ENCODE results near the gene UBE2M.
"Not testable (repeated sequence)": the region's sequence is repeated elsewhere in the genome, so short reads cannot be mapped to it uniquely, and the experiment has no call there.

The UBE2M gene

DNA sequence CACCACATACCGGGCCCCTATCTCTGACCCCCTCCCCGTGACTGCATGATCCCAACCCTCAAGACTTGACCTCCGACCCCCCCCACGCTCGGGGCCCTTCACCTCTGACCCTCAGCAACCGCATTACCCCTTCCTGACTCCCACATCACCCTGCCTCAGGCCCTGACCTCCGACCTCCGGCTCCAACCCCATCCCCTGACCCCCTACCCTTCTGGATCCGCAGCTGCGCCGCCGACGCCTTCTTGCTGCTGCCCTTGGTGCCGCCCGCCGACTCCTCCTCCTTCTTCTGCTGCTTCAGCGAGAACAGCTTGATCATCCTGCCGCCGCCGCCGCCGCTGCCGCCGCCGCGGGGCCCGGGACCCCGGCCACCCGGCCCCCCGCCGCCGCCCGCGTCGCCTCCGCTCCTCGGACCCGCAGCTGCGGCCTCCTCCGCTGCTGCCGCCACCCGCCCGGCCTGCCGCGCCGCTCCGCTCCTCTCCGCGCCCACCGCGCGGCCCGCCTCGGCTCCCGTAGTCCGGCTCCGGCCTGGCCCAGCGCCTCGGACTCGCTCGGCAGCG is at the start of gene UBE2M:
TSS of gene UBE2M (minus strand) at position 546 of the 557 bp plus-strand sequence. CDS start at position 316, 230 bp downstream.
- no peak for DNase-seq (ENCODE audit: extremely low read depth in 1 of 2, low read depth in 1 of 2)

DNA sequence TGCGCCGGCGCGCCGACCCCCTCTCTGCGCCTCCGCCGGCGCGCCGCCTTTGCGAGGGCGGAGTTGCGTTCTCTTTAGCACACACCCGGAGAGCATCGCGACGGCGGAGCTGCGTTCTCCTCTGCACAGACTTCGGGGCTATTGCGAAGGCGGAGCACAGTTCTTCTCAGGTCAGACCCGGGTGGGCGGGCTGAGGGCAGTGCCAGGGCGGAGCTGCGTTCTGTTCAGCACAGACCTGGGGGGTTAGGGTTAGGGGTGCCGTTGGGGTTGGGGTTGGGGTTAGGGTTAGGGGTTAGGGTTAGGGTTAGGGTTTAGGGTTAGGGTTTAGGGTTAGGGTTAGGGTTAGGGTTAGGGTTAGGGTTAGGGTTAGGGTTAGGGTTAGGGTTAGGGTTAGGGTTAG is 48.8 kb upstream of the UBE2M start:
- DNase-seq (ENCODE audit: extremely low read depth in 1 of 2, low read depth in 1 of 2), result not testable (repeated sequence)

DNA sequence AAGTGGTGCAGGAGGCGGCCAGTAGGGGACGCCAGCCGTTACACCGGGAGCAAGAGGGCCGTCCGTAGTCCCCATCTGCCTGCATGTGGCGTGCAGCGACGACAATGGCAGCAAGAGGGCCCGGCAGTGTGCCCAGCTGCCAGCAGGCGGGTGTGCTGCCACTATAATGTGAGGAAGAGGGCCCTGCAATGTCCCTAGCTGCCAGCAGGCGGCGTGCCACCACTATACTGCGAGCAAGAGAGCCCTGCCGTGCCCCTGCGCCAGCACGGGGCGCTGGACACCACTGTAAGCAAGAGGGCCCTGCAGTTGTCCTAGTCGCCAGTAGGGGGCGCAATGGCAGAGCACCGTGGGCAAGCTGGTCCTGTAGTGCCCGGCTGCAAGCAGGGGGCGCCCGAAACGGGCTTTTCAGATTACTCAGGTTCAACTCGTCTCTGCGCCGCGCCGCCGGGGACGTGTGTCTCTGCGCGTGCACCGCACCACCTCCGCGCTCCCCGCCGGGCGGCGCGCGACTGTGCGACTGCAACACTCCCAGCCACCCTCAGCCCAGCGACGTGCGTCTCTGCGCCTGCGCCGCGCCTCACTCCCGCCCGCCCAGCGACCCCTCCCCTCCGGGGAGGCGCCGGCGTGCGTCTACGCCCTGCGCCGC is 48.0 kb upstream of the UBE2M start:
- not testable (repeated sequence) for DNase-seq (ENCODE audit: extremely low read depth in 1 of 2, low read depth in 1 of 2)

DNA sequence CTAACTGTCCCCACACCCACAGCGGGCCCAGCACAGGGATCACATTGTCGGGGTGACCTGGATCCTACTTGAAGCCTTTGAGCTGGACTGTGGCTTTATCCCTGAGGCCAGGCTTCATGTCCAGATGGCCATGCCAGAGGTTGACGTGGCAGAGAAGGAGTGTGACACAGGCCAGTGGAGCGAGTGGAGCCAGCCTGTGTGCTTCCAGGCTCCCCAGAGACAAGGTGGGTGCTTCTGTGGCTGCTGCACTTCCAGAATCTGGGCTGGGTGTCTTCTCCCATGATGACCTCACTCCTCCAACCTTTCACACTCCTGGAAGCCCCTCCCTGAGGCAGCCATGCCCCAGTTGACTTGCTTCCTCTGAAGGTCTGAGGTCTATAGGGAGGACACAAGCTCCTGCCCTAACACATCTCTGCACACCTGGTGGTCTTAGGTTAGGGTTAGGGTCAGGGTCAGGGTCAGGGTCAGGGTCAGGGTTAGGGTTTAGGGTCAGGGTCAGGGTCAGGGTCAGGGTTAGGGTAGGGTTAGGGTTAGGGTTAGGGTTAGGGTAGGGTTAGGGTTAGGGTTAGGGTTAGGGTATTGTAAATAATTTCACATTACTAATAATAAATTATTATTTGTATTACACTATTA is 27.8 kb upstream of the UBE2M start:
- no peak for DNase-seq (ENCODE audit: extremely low read depth in 1 of 2, low read depth in 1 of 2)

DNA sequence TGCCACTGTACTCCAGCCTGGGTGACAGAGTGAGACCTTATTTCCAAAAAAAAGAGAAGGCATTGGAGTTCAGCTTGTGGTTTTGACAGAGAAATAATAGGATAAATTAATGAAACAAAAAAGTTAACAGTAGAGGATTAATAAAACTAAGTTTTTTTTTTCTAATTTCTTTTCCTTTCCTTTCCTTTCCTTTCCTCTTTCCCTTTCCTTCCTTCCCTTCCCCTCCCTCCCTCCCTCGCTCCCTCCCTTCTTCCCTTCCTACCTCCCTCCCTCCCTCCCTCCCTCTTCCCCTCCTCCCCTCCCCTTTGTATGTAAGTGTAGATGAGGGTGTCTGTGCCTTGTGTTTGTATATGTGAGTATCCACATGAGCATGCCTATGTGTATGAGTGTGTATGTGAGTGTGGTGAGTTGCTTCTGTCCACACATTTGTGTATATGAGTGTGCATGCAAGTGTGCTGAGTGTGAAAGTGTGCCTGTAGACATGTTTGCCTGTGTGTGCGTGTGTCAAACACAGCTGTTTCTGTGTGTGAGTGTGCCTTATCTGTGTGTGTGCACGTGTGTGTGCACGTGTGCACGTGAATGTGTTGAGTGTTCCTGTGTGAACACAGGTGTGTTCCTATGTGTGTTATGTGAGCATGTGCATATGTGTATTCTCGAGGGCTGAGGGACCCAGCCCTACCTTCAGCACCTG is 27.2 kb upstream of the UBE2M start:
- DNase-seq (ENCODE audit: extremely low read depth in 1 of 2, low read depth in 1 of 2), result no peak

DNA sequence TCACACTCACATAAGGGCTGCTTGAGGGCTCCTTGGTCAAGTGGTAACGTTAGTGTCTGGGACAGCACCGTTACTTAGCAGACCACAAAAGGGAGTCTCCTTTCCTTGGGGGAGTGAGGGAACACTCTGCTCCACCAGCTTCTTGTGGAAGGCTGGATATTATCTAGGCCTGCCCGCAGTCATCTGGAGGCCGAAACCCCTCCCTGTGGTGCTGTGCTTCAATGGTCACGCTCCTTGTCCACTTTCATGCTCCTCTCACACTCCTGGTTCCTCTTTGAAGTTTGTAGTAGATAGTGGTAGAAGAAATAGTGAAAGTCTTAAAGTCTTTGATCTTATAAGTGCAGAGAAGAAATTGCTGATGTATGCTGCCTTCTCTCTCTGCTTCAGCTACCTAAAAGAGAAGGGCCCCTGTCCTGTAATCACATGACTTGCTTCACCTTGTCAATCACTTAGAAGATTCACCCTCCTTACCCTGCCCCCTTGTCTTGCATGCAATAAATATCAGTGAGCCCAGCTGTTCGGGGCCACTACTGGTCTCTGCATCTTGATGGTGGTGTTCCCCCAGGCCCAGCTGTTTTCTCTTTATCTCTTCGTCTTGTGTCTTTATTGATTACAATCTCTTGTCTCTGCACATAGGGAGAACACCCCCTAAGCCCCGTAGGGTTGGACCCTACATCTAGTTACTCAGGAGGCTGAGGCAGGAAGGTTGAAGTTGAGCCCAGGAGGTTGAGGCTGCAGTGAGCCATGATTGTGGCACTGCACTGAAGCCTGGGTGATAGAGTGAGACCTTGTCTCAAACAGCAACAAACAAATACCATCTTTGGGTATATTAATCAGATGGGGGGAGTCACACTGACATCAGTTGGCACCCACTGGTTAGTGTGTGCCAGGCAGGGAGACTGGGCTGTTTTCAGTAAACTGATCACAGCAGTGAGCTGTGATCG is 26.4 kb upstream of the UBE2M start:
- no peak for DNase-seq (ENCODE audit: extremely low read depth in 1 of 2, low read depth in 1 of 2)

DNA sequence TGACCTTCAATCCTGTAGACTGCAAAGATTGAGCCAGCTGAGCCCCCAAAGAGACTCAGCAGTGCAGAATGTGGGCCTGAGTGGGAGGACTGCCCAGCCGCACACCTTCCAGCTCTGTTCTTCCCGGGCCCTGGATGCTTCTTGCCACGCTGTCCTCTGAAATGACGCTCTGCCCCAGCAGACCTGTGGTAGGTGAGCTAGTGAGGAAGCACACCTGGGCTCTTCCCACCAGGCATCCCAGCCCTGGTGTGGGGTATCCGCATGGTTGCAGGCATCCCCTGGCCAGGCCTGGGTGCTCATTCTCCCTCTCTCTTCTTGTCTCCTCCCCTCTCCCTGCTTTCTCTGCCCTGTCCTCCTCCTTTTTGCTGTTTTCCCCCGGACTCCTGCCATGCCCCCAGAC is 24.6 kb upstream of the UBE2M start:
- no peak for DNase-seq (ENCODE audit: extremely low read depth in 1 of 2, low read depth in 1 of 2)

DNA sequence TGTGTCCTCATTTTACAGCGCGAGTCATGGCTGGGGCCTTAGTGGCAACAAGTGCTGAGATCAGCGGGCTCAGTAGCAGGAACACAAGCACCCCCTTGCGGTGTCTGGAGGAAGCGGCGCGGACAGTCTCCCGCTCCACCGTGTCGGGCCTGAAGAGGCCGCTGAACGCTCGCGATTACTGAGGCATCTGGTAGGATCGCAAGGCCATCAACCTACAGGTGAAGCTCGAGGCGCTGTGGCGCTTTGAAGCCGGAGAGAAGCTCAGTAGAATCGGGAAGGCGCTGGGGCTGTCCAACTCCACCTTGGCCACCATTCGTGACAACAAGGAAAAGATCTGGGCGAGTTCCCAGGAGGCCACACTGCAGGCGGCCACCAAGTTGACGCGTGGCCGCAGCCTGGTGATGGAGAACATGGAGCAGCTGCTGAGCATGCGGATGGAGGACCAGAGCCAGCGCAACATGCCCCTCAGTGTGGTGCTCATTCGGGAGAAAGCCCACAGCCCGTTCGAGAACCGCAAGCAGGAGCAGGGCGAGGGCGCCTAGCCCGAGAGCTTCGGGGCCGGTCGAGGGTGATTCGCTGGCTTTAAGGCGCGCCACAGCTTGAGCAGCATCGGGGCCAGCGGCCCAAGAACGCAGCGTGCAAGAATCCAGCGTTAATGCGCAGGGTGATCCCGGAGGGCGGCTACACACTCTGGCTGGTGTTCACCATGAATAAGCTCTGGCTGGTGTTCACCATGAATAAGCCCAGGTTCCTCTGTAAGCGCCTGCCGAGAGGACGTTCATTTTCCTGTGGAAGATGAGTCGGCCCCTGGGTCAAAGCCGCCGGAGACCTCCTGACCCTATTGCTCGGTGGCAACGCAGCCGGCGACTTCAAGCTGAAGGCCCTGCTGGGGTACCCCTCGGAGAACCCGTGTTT is 23.1 kb upstream of the UBE2M start:
- peak; percentile 78 to 84 for DNase-seq (ENCODE audit: extremely low read depth in 1 of 2, low read depth in 1 of 2)

DNA sequence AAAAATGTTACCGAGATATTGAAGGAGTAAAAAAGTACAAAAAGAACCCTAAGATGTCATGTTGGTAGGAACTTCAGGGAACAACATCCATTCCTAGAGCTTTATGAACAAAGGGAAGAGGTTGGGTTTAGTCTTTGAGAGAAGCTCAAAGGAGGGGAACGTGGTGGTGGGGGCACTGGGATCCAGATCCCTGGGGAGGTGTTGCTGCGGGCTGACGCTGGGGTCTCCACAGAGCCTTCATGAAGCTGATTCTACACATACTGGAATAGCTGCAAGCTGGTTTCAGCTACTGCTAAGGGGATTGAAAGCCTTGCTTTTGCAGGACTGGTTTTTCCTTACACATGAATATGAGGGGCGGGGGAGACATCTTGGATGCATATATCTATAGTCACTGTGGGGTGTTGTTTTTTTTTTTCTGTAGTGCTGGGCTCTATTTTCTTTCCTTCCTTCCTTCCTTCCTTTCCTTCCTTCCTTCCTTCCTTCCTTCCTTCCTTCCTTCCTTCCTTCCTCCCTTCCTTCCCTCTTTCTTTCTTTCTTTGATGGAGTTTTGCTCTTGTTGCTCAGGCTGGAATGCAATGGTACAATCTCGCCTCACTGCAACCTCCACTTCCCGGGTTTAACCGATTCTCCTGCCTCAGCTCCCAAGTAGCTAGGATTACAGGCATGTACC is 21.2 kb upstream of the UBE2M start:
- DNase-seq (ENCODE audit: extremely low read depth in 1 of 2, low read depth in 1 of 2), result no peak

DNA sequence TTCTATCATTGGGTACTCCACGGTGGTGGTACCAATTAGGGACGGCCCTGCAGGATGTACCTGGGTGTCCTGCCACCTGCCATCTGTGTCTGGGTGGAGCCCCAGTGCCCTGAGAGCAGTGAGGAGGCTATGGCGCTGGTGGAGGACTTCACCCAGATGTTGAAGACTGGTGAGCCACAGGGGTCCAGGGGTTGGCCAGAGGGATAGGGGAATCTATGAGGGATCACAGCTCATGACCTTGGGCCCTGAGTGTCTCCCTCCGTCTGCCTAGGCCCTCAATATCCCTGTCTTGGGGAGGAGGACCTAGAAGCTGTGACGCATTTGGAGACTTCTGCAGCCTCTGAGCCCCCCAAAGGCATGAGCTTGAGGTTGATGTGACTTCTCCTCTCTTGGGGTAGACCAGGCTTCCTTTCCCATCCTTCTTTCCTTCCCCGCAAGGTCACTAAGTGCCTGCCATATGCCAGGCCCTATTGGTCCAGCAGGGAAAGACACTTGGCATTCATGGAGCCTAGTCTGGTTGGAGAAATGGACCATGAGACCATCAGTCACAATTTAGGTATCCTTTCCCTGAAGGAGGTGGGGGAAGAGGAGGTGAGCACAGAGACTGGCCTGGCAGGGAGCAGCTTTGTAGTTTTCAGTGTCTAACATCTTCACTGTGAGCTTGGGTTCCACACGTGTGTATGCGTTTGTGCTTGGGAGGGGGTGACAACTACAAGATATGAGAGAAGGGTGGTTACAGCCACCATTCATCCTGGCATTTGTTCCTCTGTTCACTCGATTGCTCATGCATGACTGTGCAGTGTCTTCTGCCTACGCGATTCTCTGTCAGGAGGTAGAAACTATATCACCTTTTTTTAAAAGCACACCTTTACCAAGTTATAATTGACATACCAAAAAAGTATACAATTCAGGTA is 19.9 kb upstream of the UBE2M start:
- DNase-seq (ENCODE audit: extremely low read depth in 1 of 2, low read depth in 1 of 2), result no peak

DNA sequence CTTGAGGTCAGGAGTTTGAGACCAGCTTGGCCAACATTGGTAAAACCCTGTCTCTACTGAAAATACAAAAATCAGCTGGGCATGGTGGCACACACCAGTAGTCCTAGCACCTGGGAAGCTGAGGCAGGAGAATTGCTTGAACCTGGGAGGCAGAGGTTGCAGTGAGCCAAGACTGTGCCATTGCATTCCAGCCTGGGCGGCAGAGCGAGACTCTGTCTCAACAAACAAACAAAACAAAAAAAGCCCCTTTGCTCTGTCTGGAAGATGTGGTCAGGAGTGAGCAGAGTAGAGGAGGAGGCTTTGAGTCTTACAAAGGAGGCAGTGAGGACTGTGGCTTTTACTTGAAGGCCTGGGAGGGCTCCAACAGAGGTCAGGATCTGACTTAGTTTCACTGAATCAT is 19.2 kb upstream of the UBE2M start:
- not testable (repeated sequence) for DNase-seq (ENCODE audit: extremely low read depth in 1 of 2, low read depth in 1 of 2)

DNA sequence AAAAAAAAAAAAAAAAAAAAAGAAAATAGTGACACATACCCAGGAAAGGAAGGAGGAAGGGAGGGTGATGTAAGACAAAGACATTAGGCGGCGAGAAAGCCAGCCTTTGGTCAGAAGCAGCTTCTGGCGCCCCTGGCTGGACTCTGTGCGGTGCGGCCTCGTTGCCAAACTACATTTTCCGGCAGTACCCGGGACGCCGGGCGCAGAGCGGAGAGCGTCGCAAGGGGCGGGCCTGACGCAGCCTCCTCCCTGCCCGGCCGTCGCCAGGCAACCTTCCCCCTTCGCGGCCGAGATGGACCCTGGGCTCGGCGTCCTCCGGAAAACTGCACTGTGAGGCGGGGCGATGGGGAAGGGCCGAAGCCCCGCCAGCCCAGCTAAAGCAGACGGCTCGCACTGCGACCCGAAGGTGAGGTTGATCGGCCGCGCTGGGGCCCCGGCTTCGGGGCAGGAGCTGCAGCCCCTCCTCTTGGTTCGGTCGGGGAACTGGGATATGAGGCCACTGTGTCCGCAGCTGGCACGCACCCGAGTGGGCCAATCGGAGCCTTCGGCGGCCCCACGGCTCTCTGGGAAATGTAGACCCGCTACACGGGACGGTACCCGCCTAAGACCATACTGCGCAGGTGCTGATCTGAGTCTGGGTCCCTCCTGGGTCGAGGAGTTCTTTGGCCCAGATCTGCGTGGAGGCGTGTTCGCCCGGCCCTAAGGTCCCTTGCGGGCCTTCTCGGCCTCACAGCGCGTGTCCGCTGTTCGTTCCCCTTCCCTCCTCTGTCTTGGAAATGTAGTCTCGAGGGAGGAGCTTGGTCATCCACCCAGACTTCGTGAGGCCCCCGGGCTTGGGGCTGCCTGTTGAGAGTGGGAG is 17.0 kb upstream of the UBE2M start:
- peak; percentile 75 to 81 for DNase-seq (ENCODE audit: extremely low read depth in 1 of 2, low read depth in 1 of 2)

DNA sequence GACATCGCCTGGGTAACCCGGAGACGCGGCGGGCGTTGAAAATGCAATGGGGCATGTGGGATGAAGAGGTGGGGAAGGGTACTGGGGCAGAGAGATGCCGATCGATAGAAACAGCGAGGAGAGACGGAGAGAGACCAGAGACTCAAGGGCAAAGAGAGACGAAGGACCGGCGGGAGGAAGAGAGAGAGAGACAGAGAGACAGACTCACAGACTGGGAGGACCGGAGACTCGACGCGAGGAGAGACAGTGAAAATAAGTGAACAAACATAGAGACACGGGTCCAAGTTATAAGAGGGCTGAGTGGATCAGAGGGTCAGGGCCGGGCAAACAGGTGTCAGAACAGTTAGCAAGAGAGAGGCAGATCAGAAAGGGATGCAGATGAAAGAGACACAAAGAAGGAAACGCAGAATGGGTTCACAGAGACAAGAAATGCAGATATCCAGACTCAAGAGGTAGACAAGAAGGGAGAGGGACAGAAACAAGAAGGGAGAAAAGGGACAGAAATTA is 15.3 kb upstream of the UBE2M start:
- DNase-seq (ENCODE audit: extremely low read depth in 1 of 2, low read depth in 1 of 2), result no peak

DNA sequence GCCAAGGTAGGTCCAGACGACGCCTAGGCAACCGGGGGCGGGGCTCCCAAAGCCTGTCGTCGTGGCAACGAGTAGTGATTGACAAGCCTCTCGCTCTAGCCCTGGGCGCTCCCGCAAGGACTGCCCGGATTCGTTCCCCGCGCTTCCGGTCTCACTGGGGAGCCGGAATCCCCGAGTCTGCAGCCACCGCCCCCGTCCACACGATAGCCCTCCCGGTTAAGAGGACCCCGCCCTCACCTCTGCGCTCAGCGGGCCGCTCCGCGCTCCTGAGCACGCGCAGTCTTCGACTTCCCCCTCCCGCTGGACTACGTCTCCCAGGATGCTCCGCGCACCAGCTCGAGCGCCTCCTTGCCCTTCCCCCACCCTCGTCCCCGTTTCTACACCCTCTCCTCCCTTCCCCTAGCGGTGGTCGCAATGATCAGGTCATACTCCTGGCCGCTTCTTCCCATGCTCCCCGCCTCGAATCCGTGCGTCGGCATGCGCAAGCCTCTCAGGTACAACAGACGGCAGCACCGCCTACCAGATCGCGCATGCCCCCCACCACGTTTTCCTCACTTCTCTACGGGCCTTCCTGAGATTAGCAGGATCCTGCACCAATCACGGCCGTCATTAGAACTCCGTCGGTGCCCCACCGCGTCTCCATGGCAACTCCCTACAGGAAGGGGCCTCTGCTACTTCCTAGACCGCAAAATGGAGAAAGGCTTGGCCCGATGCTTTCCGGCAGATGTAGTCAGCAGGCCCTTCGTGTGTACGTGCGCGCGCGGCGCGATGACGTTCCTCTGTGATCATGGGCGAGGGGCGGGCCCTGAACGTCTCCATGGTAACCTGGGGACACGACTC is 14.6 kb upstream of the UBE2M start, which contains the start of gene MZF1:
TSS of gene MZF1 (minus strand) at position 518 of the 840 bp plus-strand sequence. CDS start 1,946 bp downstream, outside the sequence.
- peak; percentile 98 to 100 for DNase-seq (ENCODE audit: extremely low read depth in 1 of 2, low read depth in 1 of 2)

DNA sequence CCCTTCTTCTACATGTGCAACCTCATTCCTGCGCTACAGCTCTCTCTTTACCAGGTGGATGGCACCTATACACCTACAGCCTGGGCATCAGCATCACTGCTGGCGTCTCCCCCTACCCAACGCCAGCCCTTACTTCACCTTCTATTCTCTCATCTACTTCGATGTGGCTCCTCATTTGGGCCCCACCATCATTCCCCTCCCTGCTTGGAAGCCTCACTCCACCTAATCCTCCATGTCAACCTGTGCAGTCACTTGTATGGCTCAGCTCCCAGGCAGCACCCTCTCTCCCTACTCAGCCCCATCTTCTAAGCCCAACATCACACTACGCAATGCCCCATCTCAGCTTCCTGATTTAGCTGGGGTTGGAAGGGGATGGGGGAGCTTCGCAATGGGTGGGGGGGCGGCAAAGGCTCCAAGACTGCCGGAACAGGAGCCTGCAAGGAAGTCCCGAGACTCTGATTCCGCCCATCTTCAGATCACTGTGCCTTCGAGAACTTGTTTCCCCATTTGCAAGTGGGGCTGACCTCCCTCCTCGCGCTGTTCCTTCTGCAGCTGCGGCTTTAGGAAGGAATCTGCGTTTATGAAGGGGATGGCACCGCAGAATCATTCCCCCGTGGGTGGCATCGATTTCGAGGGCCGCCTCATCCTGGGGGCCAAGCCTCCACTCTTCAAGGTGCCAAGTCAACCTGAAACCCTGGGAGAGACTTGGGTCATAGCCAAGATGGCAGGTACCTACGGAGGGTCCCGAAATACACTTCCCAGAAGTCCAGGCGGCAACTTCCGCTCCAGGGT is 13.8 kb upstream of the UBE2M start:
- DNase-seq (ENCODE audit: extremely low read depth in 1 of 2, low read depth in 1 of 2), result no peak
